A673 (cell line): ENCODE data around the gene KRTAP10-11. TPM values are rescaled to one million over a fixed set of nuclear protein-coding genes. Genes with fewer than 3 reads are reported as not detected.

ENCODE experiments used
- BruUV-seq: library from RNA; stranded (reverse); fragments of 400-500 nt; replicated peaks from 2 replicates; lab custom pipeline; 2021; lab: Mats Ljungman, UMichigan
- CTCF ChIA-PET: fragments of 300-600 bp; sonication (Branson Sonifier 250); formaldehyde crosslinking; loops from one replicate; lab custom pipeline; 2022; ENCODE audit warnings: antibody characterized with exemption; lab: Charles Lee
- POLR2A ChIA-PET: fragments of 300-600 bp; sonication (Branson Sonifier 250); formaldehyde crosslinking; loops from one replicate; lab custom pipeline; 2022; ENCODE audit warnings: antibody characterized with exemption; ENCODE audit not compliant: low non-redundant PET; lab: Charles Lee
- DNase-seq: peaks from one replicate; pipeline ENCODE4 v3.0.0-alpha.2; 2015; ENCODE audit warnings: low spot score
- H3K27ac ChIP-seq: fragments of 200-600 bp; sonication (generic); 2 replicates; pipeline ENCODE4 v1.5.1; 2016; ENCODE audit warnings: mixed run types, low read depth, mild to moderate bottlenecking, mixed read lengths, antibody characterized with exemption, low read length; ENCODE audit not compliant: poor library complexity, severe bottlenecking
- H3K27me3 ChIP-seq: fragments of 200-600 bp; sonication (generic); replicated peaks from 2 replicates; pipeline ENCODE4 v1.6.1; 2017; ENCODE audit warnings: mixed run types, low read depth, mild to moderate bottlenecking, mixed read lengths, antibody characterized with exemption, low read length; ENCODE audit not compliant: insufficient read depth, poor library complexity
- H3K36me3 ChIP-seq: fragments of 200-600 bp; sonication (generic); 2 replicates; pipeline ENCODE4 v1.6.1; 2016; ENCODE audit warnings: mixed run types, mild to moderate bottlenecking, mixed read lengths, antibody characterized with exemption, low read length; ENCODE audit not compliant: insufficient read depth, poor library complexity, severe bottlenecking
- H3K4me1 ChIP-seq: fragments of 200-600 bp; sonication (generic); 2 replicates; pipeline ENCODE4 v1.6.1; 2017; ENCODE audit warnings: mixed run types, mild to moderate bottlenecking, mixed read lengths, antibody characterized with exemption, low read length; ENCODE audit not compliant: insufficient read depth, poor library complexity, severe bottlenecking
- H3K4me3 ChIP-seq: fragments of 200-600 bp; sonication (generic); 2 replicates; pipeline ENCODE4 v1.5.1; 2016; ENCODE audit warnings: low read depth, mixed run types, mild to moderate bottlenecking, mixed read lengths, low read length; ENCODE audit not compliant: poor library complexity, severe bottlenecking
- H3K9me3 ChIP-seq: fragments of 200-600 bp; sonication (generic); 2 replicates; pipeline ENCODE4 v1.6.1; 2016; ENCODE audit warnings: mixed run types, low read depth, mild to moderate bottlenecking, mixed read lengths, antibody characterized with exemption, low read length; ENCODE audit not compliant: poor library complexity, severe bottlenecking
- EZH2 ChIP-seq: fragments of 200-600 bp; sonication (generic); IDR thresholded peaks from 2 replicates; pipeline ENCODE4 v1.6.1; 2017; ENCODE audit warnings: borderline replicate concordance, low read depth, mild to moderate bottlenecking, mixed read lengths, antibody characterized with exemption, low read length; ENCODE audit not compliant: poor library complexity, severe bottlenecking
- intact Hi-C: fragments of 100-400 bp; cut with micrococcal nuclease; formaldehyde crosslinking; loops from one replicate; pipeline ENCODE4 v1.10.0; 2022; ENCODE audit not compliant: unreplicated experiment
- total RNA-seq: library from RNA; stranded (reverse); gene quantifications from 2 replicates; pipeline ENCODE4 v1.2.3, GENCODE V29; 2021
- TF ChIP-seq, protein P1 (sequence below): fragments of 300-800, 200-600 bp; sonication (generic); conservative IDR thresholded peaks from 2 replicates; pipeline ENCODE4 v1.5.1; 2017; ENCODE audit warnings: low read depth, mild to moderate bottlenecking, antibody characterized with exemption, low read length, moderate library complexity, mixed read lengths

The KRTAP10-11 gene
- total RNA-seq, 1 experiment from 2014 or later = not detected

DNA sequence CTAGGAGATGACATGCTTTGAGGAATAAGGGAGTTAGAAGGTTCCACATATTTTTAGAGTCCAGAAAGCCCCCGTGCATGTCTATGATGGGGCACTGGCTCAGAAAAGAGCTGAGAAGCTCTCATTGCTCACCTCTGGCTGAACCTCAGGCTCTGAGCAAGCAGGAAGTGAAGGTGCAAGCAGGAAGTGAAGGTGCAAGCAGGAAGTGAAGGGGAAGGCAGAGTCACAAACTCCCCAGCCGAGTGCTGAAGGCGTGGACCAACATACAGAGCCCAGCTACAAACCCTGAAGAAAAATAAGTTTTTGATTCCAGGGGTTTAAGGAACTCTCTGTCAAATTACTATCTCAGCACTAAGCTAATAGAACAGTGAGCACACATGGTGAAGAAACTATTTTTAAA is 27.3 kb upstream of the KRTAP10-11 start:
- TF ChIP-seq, protein P1, sequence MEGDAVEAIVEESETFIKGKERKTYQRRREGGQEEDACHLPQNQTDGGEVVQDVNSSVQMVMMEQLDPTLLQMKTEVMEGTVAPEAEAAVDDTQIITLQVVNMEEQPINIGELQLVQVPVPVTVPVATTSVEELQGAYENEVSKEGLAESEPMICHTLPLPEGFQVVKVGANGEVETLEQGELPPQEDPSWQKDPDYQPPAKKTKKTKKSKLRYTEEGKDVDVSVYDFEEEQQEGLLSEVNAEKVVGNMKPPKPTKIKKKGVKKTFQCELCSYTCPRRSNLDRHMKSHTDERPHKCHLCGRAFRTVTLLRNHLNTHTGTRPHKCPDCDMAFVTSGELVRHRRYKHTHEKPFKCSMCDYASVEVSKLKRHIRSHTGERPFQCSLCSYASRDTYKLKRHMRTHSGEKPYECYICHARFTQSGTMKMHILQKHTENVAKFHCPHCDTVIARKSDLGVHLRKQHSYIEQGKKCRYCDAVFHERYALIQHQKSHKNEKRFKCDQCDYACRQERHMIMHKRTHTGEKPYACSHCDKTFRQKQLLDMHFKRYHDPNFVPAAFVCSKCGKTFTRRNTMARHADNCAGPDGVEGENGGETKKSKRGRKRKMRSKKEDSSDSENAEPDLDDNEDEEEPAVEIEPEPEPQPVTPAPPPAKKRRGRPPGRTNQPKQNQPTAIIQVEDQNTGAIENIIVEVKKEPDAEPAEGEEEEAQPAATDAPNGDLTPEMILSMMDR = no peak
- TF ChIP-seq EZH2 = no peak
- Histone ChIP-seq H3K9me3 (peaks cover 17% of the 10 kb centered on the region), H3K27me3 (no peaks in the 10 kb centered on the region), H3K4me3 (no peak overlapping the region), H3K4me1 (no peaks in the 10 kb centered on the region), H3K27ac (no peak overlapping the region), H3K36me3 (no peaks in the 10 kb centered on the region)
- CTCF ChIA-PET = no interaction called here
- POLR2A ChIA-PET = no interaction called here
- no TSS peak for BruUV-seq
- intact Hi-C loops = no loop called here
- no peak for DNase-seq

DNA sequence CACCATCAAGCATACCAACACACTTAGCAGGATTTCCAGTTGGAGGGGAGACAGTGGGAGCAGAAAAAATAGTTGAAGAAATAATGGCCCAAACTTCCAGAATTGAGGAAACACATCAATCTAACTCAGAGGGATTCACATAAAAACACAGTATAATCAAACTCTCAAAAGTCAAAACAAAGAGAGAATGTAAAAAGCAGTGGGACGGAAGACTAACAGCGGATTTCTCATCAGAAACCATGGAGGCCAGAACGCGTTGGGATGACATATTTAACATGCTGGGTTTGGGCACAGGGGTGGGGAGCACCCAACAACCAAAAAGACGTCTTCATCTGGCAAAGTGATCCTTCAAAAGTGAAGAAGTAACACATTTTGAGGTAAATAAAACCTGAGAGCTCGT is 26.3 kb upstream of the KRTAP10-11 start:
- CTCF ChIA-PET = no interaction called here

DNA sequence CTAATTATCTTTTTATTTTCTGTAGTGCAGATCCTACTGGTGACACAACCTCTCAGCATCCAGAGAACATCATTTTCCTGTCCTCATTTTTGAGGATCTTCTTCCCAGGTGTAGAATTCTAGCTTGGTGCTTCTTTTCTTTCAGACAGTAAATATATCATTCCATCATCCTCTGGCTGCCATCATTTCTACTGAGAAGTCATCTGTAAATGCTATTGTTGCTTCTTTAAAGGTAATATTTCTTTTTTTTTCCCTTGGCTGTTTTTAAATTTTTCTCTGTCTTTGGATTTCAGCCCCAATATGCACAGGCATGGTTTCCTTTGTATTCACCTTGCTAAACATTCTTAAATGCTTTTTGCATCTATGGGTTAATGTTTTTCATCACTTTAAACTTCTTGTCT is 22.6 kb upstream of the KRTAP10-11 start:
- H3K36me3 ChIP-seq = no peaks in the 10 kb centered on the region
- peaks cover 27% of the 10 kb centered on the region for H3K9me3 ChIP-seq
- POLR2A ChIA-PET = no interaction called here
- H3K4me3 ChIP-seq = no peak overlapping the region
- H3K27ac ChIP-seq = no peak overlapping the region
- DNase-seq = no peak
- no TSS peak for BruUV-seq
- CTCF ChIA-PET = no interaction called here
- no peaks in the 10 kb centered on the region for H3K4me1 ChIP-seq
- H3K27me3 ChIP-seq = no peaks in the 10 kb centered on the region
- intact Hi-C loops = no loop called here
- TF ChIP-seq, protein P1 = no peak
- no peak for TF ChIP-seq EZH2

More for the DNA sequence above, 26.3 kb upstream of the KRTAP10-11 start:
- H3K27ac ChIP-seq = no peak overlapping the region
- POLR2A ChIA-PET = no interaction called here
- no peaks in the 10 kb centered on the region for H3K4me1 ChIP-seq
- BruUV-seq = no TSS peak
- H3K36me3 ChIP-seq = no peaks in the 10 kb centered on the region
- intact Hi-C loops = no loop called here
- DNase-seq = no peak
- H3K27me3 ChIP-seq = no peaks in the 10 kb centered on the region
- peaks cover 27% of the 10 kb centered on the region for H3K9me3 ChIP-seq
- TF ChIP-seq EZH2 = no peak
- TF ChIP-seq, protein P1 = no peak
- no peak overlapping the region for H3K4me3 ChIP-seq
